Fibroblast of villous mesenchyme (primary cell): ENCODE measurements around the gene MT1X. TPM values are rescaled to one million over a fixed set of nuclear protein-coding genes. Genes with fewer than 3 reads are reported as not detected.
A peak's percentile ranks its signal among the peaks of the same experiment; 100 is the strongest.

ENCODE experiments used
- DNase-seq: peaks from one replicate; pipeline ENCODE4 v3.0.0-alpha.2; 2010; ENCODE audit warnings: low read depth
- H3K4me3 ChIP-seq: 2 replicates; pipeline ENCODE4 v1.5.1; 2011; ENCODE audit warnings: low read depth, mild to moderate bottlenecking, low read length
- CTCF ChIP-seq: IDR thresholded peaks from 2 replicates; pipeline ENCODE4 v1.5.1; 2012; ENCODE audit warnings: low read depth, mild to moderate bottlenecking, low read length; ENCODE audit not compliant: insufficient read depth
- total RNA-seq: library from RNA; depleted of rRNA; stranded (reverse); fragments of >200 nt; gene quantifications from 2 replicates; pipeline ENCODE4 v1.2.3, GENCODE V29; 2012

MT1X gene
- total RNA-seq, 1 donor, result 24.2 TPM

GRCh38 chr16:56690420-56691122, 8.3 kb downstream of the MT1X start:
- no peak for TF ChIP-seq CTCF
- no peak overlapping the region for H3K4me3 ChIP-seq
- DNase-seq, result no peak

GRCh38 chr16:56691885-56692284, 9.6 kb downstream of the MT1X start:
- H3K4me3 ChIP-seq, result no peak overlapping the region
- no peak for TF ChIP-seq CTCF
- no peak for DNase-seq

- no peak for DNase-seq
- no peak overlapping the region for H3K4me3 ChIP-seq
- TF ChIP-seq CTCF, result no peak
Measured at GRCh38 chr16:56695246-56695645, 13.0 kb downstream of the MT1X start.

- no peak for TF ChIP-seq CTCF
- no peak for DNase-seq
- H3K4me3 ChIP-seq, result no peak overlapping the region
Measured at GRCh38 chr16:56697456-56698155, 15.3 kb downstream of the MT1X start.

GRCh38 chr16:56700195-56700594, 17.9 kb downstream of the MT1X start:
- peak; percentile 43 for DNase-seq
- no peak overlapping the region for H3K4me3 ChIP-seq
- no peak for TF ChIP-seq CTCF

- DNase-seq, result no peak
- TF ChIP-seq CTCF, result no peak
- no peak overlapping the region for H3K4me3 ChIP-seq
Measured at GRCh38 chr16:56700631-56701030, 18.4 kb downstream of the MT1X start.
